Lower leg skin (tissue), 3 donors: ENCODE results near the gene GAP43.

Experiments
- CTCF ChIP-seq, 3 donors: fragments of 450-650 bp; IDR thresholded peaks; one replicate each; pipeline ENCODE4 v1.5.1; 2016; ENCODE audit warnings: antibody characterized with exemption in 3 of 3, mild to moderate bottlenecking in 3 of 3, moderate library complexity in 2 of 3
- POLR2A ChIP-seq, 2 donors: fragments of 450-650 bp; IDR thresholded peaks; one replicate each; pipeline ENCODE4 v1.6.1; 2016 to 2017; ENCODE audit warnings: antibody characterized with exemption in 2 of 2, mild to moderate bottlenecking in 1 of 2, moderate library complexity in 1 of 2

- TF ChIP-seq CTCF (IDR thresholded peaks at IDR 0.05): no peak
- no peak for TF ChIP-seq POLR2A (IDR thresholded peaks at IDR 0.05)
Measured at GRCh38 chr3:115658032-115658336, 34.7 kb downstream of the GAP43 start.
